HG02642 (cell line): ENCODE results near the gene AGPS.
"Not testable (repeated sequence)": the region's sequence is repeated elsewhere in the genome, so short reads cannot be mapped to it uniquely, and the experiment has no call there.

Source experiments
- ATAC-seq: cut with Tn5 transposase; IDR thresholded peaks from one replicate; pipeline ENCODE4 v1.9.1; 2021; ENCODE audit warnings: mild to moderate bottlenecking; ENCODE audit not compliant: unreplicated experiment, poor library complexity

The AGPS gene

GRCh38 chr2:177465400-177466138 is 73.0 kb downstream of the AGPS start:
- no peak for ATAC-seq

GRCh38 chr2:177466337-177467195 is 74.0 kb downstream of the AGPS start:
- ATAC-seq: no peak

GRCh38 chr2:177467646-177468045 is 75.1 kb downstream of the AGPS start:
- no peak for ATAC-seq

GRCh38 chr2:177471990-177472389 is 79.4 kb downstream of the AGPS start:
- no peak for ATAC-seq

DNA sequence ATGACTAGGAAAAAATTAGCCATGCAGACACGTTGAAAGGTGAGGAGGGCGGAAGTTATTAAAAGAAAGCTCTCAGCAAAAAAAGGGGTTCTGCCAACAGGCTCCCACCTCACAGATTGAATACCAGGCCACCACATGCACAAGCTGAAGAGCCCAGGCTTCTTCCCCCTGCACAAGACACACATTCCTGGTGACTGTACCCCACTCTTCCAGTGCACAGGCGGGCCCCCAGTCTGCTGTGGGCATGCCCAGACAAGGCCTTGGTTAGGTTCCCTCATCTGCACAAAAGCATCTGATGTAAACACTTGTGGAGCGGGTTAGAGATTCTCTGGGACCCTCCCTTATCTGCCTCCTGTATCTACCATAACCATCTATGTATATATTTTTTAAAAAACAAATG is 81.7 kb downstream of the AGPS start:
- ATAC-seq: no peak

GRCh38 chr2:177474998-177475397 is 82.4 kb downstream of the AGPS start:
- no peak for ATAC-seq

GRCh38 chr2:177476897-177477296 is 84.3 kb downstream of the AGPS start:
- no peak for ATAC-seq

GRCh38 chr2:177478029-177478428 is 85.5 kb downstream of the AGPS start:
- no peak for ATAC-seq

GRCh38 chr2:177478907-177479306 is 86.3 kb downstream of the AGPS start:
- ATAC-seq: no peak

DNA sequence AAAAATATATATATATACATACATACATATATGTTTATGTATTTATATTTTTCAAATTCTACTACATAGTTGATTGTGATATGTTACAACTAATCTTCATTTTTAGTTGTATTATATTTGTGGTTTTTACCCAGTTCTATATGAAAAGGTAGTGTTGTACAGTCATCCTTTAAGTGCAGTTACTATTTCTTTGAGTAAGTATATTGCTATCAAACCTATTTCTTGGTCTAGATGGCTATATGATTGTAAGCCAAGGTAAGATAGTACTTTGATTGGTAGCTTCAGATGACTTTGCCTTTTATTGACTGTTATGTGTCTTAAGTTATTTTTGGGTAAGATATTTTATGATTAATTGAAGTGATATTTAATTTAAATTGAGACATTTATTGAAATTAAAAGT is 89.6 kb downstream of the AGPS start:
- no peak for ATAC-seq

DNA sequence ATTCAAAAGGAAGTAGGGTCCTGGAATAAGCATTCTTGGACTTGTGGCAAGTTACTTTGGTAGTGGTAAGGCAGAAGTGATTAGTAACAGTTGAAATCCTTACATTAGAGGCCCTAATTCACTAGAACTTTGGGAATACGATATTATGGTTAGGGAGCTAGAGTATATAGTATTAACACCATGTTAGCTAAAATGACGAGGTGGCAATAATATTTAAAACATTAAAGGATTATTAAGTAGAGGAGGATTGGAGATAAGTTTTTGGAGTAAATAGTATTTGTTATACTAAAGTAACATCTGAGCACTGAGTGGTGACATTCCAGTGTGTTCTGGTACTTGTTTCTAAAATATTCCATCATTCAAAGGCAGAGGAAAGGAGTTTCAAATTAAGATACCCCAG is 91.0 kb downstream of the AGPS start:
- no peak for ATAC-seq

DNA sequence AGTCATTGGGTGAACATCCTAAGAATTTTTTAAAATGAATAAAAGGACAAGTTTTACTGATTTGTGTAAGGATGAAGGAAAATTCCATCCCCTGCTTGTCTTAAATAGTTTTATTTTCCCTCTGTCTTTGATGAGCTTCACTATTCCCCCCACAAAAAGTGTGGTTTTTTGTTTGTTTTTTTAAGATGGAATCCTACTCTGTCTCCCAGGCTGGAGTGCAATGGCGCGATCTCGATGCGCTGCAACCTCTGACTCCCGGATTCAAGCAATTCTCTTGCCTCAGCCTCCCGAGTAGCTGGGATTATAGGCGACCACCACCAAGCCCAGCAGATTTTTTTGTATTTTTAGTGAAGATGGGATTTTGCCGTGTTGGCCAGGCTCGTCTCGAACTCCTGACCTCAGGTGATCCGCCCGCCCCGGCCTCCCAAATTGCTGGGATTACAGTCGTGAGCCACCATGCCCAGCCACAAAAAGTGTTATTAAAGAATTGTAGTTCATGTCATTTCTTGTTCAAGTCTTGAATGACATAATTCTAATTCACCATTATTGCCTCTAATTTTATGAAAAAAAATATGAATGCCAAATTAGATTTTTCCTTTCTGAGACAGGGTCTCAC is 91.7 kb downstream of the AGPS start:
- ATAC-seq: no peak

GRCh38 chr2:177485657-177486056 is 93.1 kb downstream of the AGPS start:
- not testable (repeated sequence) for ATAC-seq

DNA sequence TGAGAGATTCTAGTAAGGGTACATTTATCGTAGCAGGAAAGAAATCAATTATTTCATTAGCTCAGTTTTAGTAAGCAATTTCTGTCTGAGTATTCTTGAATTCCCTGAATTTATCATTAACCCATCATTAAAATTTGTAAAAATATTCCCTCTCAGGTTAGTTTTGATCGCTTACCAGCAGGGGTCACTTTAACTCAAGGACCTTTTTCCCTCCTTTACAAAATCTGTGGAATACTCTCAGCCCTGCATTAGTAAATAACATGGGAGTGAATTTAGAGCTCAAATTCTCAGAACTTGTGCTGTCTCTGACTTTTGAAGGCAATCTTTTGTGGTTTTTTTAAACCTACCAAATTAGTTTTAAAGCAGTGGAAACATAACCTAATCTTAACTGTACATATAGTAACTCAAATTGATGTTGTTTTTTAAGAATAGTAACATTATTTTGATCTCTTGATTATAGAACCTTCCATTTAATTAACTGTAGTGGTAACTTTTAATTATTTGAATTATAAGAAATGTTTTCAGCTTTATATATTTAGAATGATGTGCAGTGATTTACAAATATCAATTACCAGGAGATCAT is 97.2 kb downstream of the AGPS start:
- no peak for ATAC-seq

DNA sequence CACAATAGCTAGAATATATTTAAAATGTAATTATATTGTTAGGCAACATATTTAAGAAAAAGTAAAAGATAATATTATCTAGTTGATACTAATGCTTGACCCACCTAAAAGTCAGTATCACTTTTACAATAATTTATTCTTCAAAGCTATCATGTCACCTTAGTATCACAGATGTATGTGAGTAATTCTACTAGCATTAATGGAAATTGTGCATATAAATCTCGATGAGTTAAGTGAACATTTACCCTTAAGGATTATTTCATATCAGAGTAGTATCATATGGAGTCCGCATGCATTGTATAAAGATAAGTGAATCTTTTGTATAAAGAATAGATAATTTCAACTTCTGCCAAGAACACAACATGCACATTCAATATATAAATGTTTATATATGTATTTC is 103.4 kb downstream of the AGPS start:
- ATAC-seq: no peak

GRCh38 chr2:177496921-177497320 is 104.3 kb downstream of the AGPS start:
- ATAC-seq: no peak

- ATAC-seq: no peak
Observed at GRCh38 chr2:177501186-177501585, 108.6 kb downstream of the AGPS start.

DNA sequence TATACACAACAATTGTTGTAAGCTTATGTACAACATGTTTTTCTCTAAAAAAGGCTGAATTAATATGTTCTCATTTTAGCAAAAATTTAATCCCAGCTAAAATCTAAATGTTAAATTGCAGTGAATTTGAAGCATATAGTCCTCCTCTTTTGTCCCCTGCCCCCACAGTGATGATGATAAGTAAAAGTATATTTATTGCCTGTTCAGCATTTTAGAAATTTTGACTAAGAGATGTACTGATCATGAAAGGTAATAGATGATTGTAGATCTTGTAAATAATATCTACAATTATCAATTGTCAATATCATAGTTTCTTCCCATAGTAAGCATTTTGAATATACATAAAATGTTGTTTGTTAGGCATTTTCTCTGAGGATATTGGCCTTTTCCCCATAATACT is 113.9 kb downstream of the AGPS start:
- ATAC-seq: no peak

- ATAC-seq: no peak
Observed at GRCh38 chr2:177506998-177507397, 114.4 kb downstream of the AGPS start.

GRCh38 chr2:177516824-177517544 is 124.4 kb downstream of the AGPS start:
- ATAC-seq: no peak
